Epithelial cell of prostate (primary cell): ENCODE results near the gene HNRNPH2.

Experiments used
- DNase-seq: peaks from one replicate; pipeline ENCODE4 v3.0.0-alpha.2; 2011; ENCODE audit warnings: low read depth, low spot score
- H3K27ac ChIP-seq: fragments of 450-650 bp; 2 replicates; pipeline ENCODE4 v1.5.1; 2017; ENCODE audit warnings: mild to moderate bottlenecking

HNRNPH2 gene

DNA sequence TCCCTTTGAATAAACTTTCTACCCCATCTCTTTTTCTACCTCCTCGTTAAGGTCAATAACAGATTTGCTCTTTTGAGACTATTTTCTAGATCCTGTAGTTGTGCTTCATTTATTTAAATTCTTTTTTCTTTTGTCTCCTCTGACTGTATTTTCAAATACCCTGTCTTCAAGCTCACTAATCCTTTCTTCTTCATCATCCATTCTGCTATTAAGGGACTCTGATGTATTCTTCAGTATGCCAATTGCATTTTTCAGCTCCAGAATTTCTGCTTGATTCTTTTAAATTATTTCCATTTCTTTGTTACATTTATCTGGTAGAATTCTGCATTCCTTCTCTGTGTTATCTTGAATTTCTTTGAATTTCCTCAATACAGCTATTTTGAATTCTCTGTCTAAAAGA lies 41.3 kb downstream of the HNRNPH2 start:
- H3K27ac ChIP-seq = no peak overlapping the region
- no peak for DNase-seq

- no peak overlapping the region for H3K27ac ChIP-seq
- no peak for DNase-seq
These were observed 42.1 kb downstream of the HNRNPH2 start for GRCh38 chrX:101450085-101450484.

GRCh38 chrX:101450961-101451360 lies 42.9 kb downstream of the HNRNPH2 start:
- no peak for DNase-seq

DNA sequence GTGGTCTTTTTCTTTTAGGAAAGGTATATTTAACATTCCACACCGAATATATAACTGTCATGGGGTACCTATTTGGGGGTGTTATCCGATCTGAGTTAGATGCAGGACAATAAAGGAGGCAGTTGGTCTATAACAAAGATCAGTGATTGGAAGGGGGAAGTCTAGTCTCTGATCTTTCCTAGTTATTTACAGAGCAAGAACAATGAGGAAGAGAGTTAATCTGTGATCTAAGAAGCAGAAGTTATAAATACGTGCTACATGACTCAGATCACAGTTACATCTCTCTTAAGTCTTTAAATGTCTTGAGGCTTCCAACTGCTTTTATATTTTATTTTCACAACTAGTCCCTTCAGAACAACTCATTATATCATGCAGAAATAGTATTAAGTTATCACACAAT lies 44.0 kb downstream of the HNRNPH2 start:
- no peak overlapping the region for H3K27ac ChIP-seq
- DNase-seq = no peak

More at GRCh38 chrX:101450961-101451360, 42.9 kb downstream of the HNRNPH2 start:
- H3K27ac ChIP-seq = no peak overlapping the region

DNA sequence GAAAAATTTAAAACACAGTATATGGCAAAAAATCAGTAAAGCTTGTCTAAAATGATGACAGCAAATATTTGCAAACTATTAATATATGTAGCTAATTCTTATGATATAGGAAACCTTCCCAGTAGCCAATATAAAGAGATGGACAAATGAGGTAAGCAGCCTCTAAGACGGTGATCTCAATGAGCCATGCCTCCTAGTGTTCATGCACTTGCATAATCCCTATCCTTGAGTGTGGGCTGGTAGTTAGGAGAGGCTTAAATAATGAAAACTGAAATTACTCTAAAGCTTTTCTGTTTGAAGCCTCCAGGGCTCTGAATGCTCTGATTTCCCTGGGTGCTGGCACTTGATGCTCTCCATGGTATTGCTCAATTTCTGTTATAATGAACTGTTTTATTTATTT lies 52.6 kb downstream of the HNRNPH2 start:
- DNase-seq = no peak
- H3K27ac ChIP-seq = no peak overlapping the region

DNA sequence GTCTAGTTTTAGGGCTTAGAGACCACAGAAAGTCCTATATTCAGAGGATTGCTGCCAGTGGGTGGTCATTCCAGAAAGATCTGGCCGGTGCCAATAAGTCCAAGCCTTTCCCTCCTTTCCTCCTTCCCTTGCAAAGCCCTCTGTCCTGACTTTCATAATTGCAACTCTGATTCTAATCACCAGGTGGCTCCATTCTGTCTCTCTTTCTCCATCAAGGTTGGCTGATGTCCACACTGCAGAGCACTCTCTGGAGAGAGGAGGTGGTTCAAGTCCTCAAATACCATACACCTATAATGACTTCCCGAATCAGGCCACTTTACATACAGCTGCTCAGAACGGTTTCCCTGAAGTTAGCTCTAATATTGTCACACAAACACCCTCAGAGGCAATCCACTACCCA lies 54.9 kb downstream of the HNRNPH2 start:
- no peak for DNase-seq
- no peak overlapping the region for H3K27ac ChIP-seq
